ENCODE results near the gene OPRD1. TPM values are rescaled to one million over a fixed set of nuclear protein-coding genes. Genes with fewer than 3 reads are reported as not detected.

The OPRD1 gene
- total RNA-seq, 1 donor from 2014 or later, result not detected

- no peak for DNase-seq
- no peak overlapping the region for H3K27ac ChIP-seq (replicated peaks)
These were observed 71.3 kb downstream of the OPRD1 start for GRCh38 chr1:28883242-28883616.

GRCh38 chr1:28885472-28885877, 73.5 kb downstream of the OPRD1 start:
- H3K4me3 ChIP-seq, result no peak overlapping the region
- no peak for TF ChIP-seq CTCF (IDR thresholded peaks at IDR 0.05; ENCODE audit: borderline replicate concordance)
- H3K27me3 ChIP-seq (ENCODE audit: low read depth), result peaks cover 23% of the 10 kb centered on the region
- H3K27ac ChIP-seq (replicated peaks), result peak overlapping the region; percentile 80
- peaks cover 53% of the 10 kb centered on the region for H3K4me1 ChIP-seq
- intact Hi-C loops (cut with micrococcal nuclease), result no loop called here
- no peaks in the 10 kb centered on the region for H3K36me3 ChIP-seq
- DNase-seq, result no peak
- no peaks in the 10 kb centered on the region for H3K9me3 ChIP-seq (replicated peaks)

More at GRCh38 chr1:28883242-28883616, 71.3 kb downstream of the OPRD1 start:
- no peaks in the 10 kb centered on the region for H3K9me3 ChIP-seq (replicated peaks)
- H3K27me3 ChIP-seq (ENCODE audit: low read depth), result peaks cover 18% of the 10 kb centered on the region
- TF ChIP-seq CTCF (IDR thresholded peaks at IDR 0.05; ENCODE audit: borderline replicate concordance), result no peak
- peaks cover 47% of the 10 kb centered on the region for H3K4me1 ChIP-seq
- intact Hi-C loops (cut with micrococcal nuclease), result loop anchor here (5.0 kb wide), 2 partner anchors 149 to 319 kb away; no protein-coding TSS in a partner anchor
- H3K36me3 ChIP-seq, result no peaks in the 10 kb centered on the region
- H3K4me3 ChIP-seq, result no peak overlapping the region

- peak overlapping the region; percentile 84 for H3K4me3 ChIP-seq
- intact Hi-C loops (cut with micrococcal nuclease), result no loop called here
- peaks cover 23% of the 10 kb centered on the region for H3K27me3 ChIP-seq (ENCODE audit: low read depth)
- peak overlapping the region; percentile 80 for H3K27ac ChIP-seq (replicated peaks)
- no peak for TF ChIP-seq CTCF (IDR thresholded peaks at IDR 0.05; ENCODE audit: borderline replicate concordance)
- no peaks in the 10 kb centered on the region for H3K9me3 ChIP-seq (replicated peaks)
- DNase-seq, result no peak
- H3K36me3 ChIP-seq, result no peaks in the 10 kb centered on the region
- H3K4me1 ChIP-seq, result peaks cover 53% of the 10 kb centered on the region
These were observed 74.2 kb downstream of the OPRD1 start for GRCh38 chr1:28885977-28886730.

GRCh38 chr1:28886731-28887418, 74.9 kb downstream of the OPRD1 start:
- H3K4me3 ChIP-seq, result peak overlapping the region; percentile 84
- peaks cover 53% of the 10 kb centered on the region for H3K4me1 ChIP-seq
- DNase-seq, result peak; percentile 84
- H3K27me3 ChIP-seq (ENCODE audit: low read depth), result peaks cover 23% of the 10 kb centered on the region
- peak overlapping the region; percentile 80 for H3K27ac ChIP-seq (replicated peaks)
- H3K9me3 ChIP-seq (replicated peaks), result no peaks in the 10 kb centered on the region
- no peaks in the 10 kb centered on the region for H3K36me3 ChIP-seq
- TF ChIP-seq CTCF (IDR thresholded peaks at IDR 0.05; ENCODE audit: borderline replicate concordance), result no peak
- intact Hi-C loops (cut with micrococcal nuclease), result no loop called here

GRCh38 chr1:28887419-28887834, 75.5 kb downstream of the OPRD1 start:
- no peak for TF ChIP-seq CTCF (IDR thresholded peaks at IDR 0.05; ENCODE audit: borderline replicate concordance)
- H3K27me3 ChIP-seq (ENCODE audit: low read depth), result peaks cover 23% of the 10 kb centered on the region
- no peaks in the 10 kb centered on the region for H3K36me3 ChIP-seq
- peaks cover 50% of the 10 kb centered on the region for H3K4me1 ChIP-seq
- intact Hi-C loops (cut with micrococcal nuclease), result no loop called here
- H3K27ac ChIP-seq (replicated peaks), result peak overlapping the region; percentile 80
- no peaks in the 10 kb centered on the region for H3K9me3 ChIP-seq (replicated peaks)
- peak; percentile 18 for DNase-seq
- H3K4me3 ChIP-seq, result peak overlapping the region; percentile 84
